H1 (cell line): ENCODE results near the gene CDPF1. TPM values are rescaled to one million over a fixed set of nuclear protein-coding genes. Genes with fewer than 3 reads are reported as not detected.

Source experiments
- CTCF ChIA-PET: fragments of 300-600 bp; sonication (Branson Sonifier 250); formaldehyde crosslinking; loops from one replicate; lab custom pipeline; 2021; ENCODE audit not compliant: partially characterized antibody; lab: Charles Lee
- POLR2A ChIA-PET: fragments of 300-600 bp; sonication (Branson Sonifier 250); formaldehyde crosslinking; loops from one replicate; lab custom pipeline; 2021; ENCODE audit warnings: inconsistent platforms; ENCODE audit not compliant: partially characterized antibody; lab: Charles Lee
- DNase-seq, 2 experiments: peaks; one replicate each; pipeline versions ENCODE4 v3.0.0 to v3.0.0-alpha.2; 2010 to 2022; ENCODE audit warnings: low spot score in 2 of 2, low read depth in 1 of 2, mixed read lengths in 1 of 2
- FAIRE-seq: peaks from 2 replicates; lab custom pipeline; 2011; peaks lifted over from hg19 to GRCh38; lab: Jason Lieb, UNC
- H2AFZ ChIP-seq: 2 replicates; pipeline ENCODE4 v1.8.1; 2012; ENCODE audit warnings: low read length, inconsistent platforms
- H2AK5ac ChIP-seq: 2 replicates; pipeline ENCODE4 v1.6.1; 2013; ENCODE audit warnings: low read depth, low read length
- H2BK120ac ChIP-seq: replicated peaks from 2 replicates; pipeline ENCODE3; 2013; ENCODE audit warnings: low read depth, low read length, inconsistent platforms
- H2BK12ac ChIP-seq: 2 replicates; pipeline ENCODE4 v1.6.1; 2013; ENCODE audit warnings: low read depth, low read length
- H2BK15ac ChIP-seq: 2 replicates; pipeline ENCODE4 v1.6.1; 2013; ENCODE audit warnings: low read length
- H2BK20ac ChIP-seq: 2 replicates; pipeline ENCODE4 v1.6.1; 2013; ENCODE audit warnings: low read length
- H2BK5ac ChIP-seq: 2 replicates; pipeline ENCODE4 v1.6.1; 2013; ENCODE audit warnings: low read depth, low read length
- H3K14ac ChIP-seq: 2 replicates; pipeline ENCODE4 v1.6.1; 2013; ENCODE audit warnings: inconsistent platforms; ENCODE audit not compliant: insufficient read length
- H3K18ac ChIP-seq: 2 replicates; pipeline ENCODE4 v1.6.1; 2013; ENCODE audit warnings: low read length; ENCODE audit errors: extremely low read depth
- H3K23ac ChIP-seq: 2 replicates; pipeline ENCODE4 v1.6.1; 2013; ENCODE audit warnings: inconsistent platforms; ENCODE audit not compliant: insufficient read length
- H3K23me2 ChIP-seq: 2 replicates; pipeline ENCODE4 v1.6.1; 2013; ENCODE audit warnings: low read depth, low read length
- H3K27ac ChIP-seq: 2 replicates; pipeline ENCODE4 v1.6.1; 2011; ENCODE audit warnings: low read depth, low read length, inconsistent platforms
- H3K27me3 ChIP-seq, 4 experiments: replicated peaks in 1 of 4; 1 replicate in 1 of 4; 2 replicates in 3 of 4; pipeline versions ENCODE4 v1.6.1 to v1.8.1; 2011 to 2013; ENCODE audit warnings: low read length in 3 of 4, mild to moderate bottlenecking in 3 of 4, inconsistent platforms in 2 of 4, mixed read lengths in 2 of 4, moderate library complexity in 1 of 4; ENCODE audit not compliant: control insufficient read depth in 3 of 4, insufficient read depth in 3 of 4; ENCODE audit errors: extremely low read depth in 1 of 4
- H3K36me3 ChIP-seq, 4 experiments: 2 replicates each; pipeline versions ENCODE4 v1.6.1 to v1.8.1; 2011 to 2013; ENCODE audit warnings: mild to moderate bottlenecking in 4 of 4, low read length in 3 of 4, moderate library complexity in 2 of 4, control low read depth in 1 of 4, inconsistent platforms in 1 of 4; ENCODE audit not compliant: insufficient read depth in 4 of 4, control insufficient read depth in 2 of 4
- H3K4ac ChIP-seq: replicated peaks from 2 replicates; pipeline ENCODE3; 2013; ENCODE audit warnings: low read length, low read depth, mixed read lengths, inconsistent platforms; ENCODE audit not compliant: insufficient read length
- H3K4me1 ChIP-seq, 4 experiments: replicated peaks in 1 of 4; 1 replicate in 1 of 4; 2 replicates in 3 of 4; pipeline versions ENCODE4 v1.6.1 to v1.8.1; 2011 to 2013; ENCODE audit warnings: low read length in 3 of 4, inconsistent platforms in 2 of 4, mixed read lengths in 1 of 4; ENCODE audit not compliant: insufficient read depth in 4 of 4, control insufficient read depth in 3 of 4
- H3K4me2 ChIP-seq, 2 experiments: 2 replicates each; pipeline versions ENCODE4 v1.6.1 to v1.8.1; 2011 to 2013; ENCODE audit warnings: low read depth in 2 of 2, low read length in 2 of 2, control low read depth in 1 of 2, inconsistent platforms in 1 of 2, mild to moderate bottlenecking in 1 of 2; ENCODE audit not compliant: insufficient read depth in 1 of 2
- H3K4me3 ChIP-seq, 4 experiments: fragments of 200-600, 300-600 bp in 1 of 4; sonication (generic), shearing (Covaris generic), sonication (Bioruptor Twin) in 1 of 4; 2 replicates each; pipeline versions ENCODE4 v1.5.1 to v1.8.1; 2011 to 2016; ENCODE audit warnings: low read length in 4 of 4, low read depth in 3 of 4, control low read depth in 2 of 4, inconsistent platforms in 2 of 4, mild to moderate bottlenecking in 2 of 4, mixed read lengths in 1 of 4, moderate library complexity in 1 of 4; ENCODE audit not compliant: insufficient read depth in 2 of 4; ENCODE audit errors: extremely low read depth in 1 of 4
- H3K56ac ChIP-seq: replicated peaks from 2 replicates; pipeline ENCODE3; 2013; ENCODE audit warnings: low read depth, mild to moderate bottlenecking, mixed read lengths, low read length, inconsistent platforms; ENCODE audit not compliant: insufficient read length
- H3K79me1 ChIP-seq: 2 replicates; pipeline ENCODE4 v1.6.1; 2013; ENCODE audit warnings: low read depth, low read length, control low read depth
- H3K79me2 ChIP-seq, 2 experiments: 2 replicates each; pipeline versions ENCODE4 v1.6.1 to v1.8.1; 2012 to 2013; ENCODE audit warnings: low read length in 2 of 2, mild to moderate bottlenecking in 2 of 2, inconsistent platforms in 1 of 2; ENCODE audit not compliant: insufficient read depth in 2 of 2, control insufficient read depth in 1 of 2
- H3K9ac ChIP-seq, 4 experiments: replicated peaks in 1 of 4; 1 replicate in 1 of 4; 2 replicates in 3 of 4; pipeline versions ENCODE4 v1.6.1 to v1.8.1; 2011 to 2013; ENCODE audit warnings: low read depth in 3 of 4, low read length in 3 of 4, control low read depth in 2 of 4, mild to moderate bottlenecking in 2 of 4, moderate library complexity in 2 of 4, inconsistent platforms in 1 of 4; ENCODE audit errors: extremely low read depth in 1 of 4
- H3K9me3 ChIP-seq, 2 experiments: 2 replicates each; pipeline versions ENCODE4 v1.6.1 to v1.8.1; 2012 to 2013; ENCODE audit warnings: mild to moderate bottlenecking in 2 of 2, moderate library complexity in 2 of 2, control low read depth in 1 of 2, inconsistent platforms in 1 of 2, low read depth in 1 of 2, low read length in 1 of 2, mixed read lengths in 1 of 2; ENCODE audit not compliant: insufficient read depth in 2 of 2
- H4K20me1 ChIP-seq, 2 experiments: replicated peaks in 1 of 2; 2 replicates each; pipeline versions ENCODE3 to v1.8.1; 2011 to 2013; ENCODE audit warnings: inconsistent platforms in 2 of 2, low read length in 2 of 2, mild to moderate bottlenecking in 1 of 2; ENCODE audit not compliant: insufficient read depth in 2 of 2, control insufficient read depth in 1 of 2
- H4K5ac ChIP-seq: 2 replicates; pipeline ENCODE4 v1.6.1; 2013; ENCODE audit warnings: low read length, low read depth, mixed read lengths, inconsistent platforms; ENCODE audit not compliant: insufficient read length
- H4K8ac ChIP-seq: 2 replicates; pipeline ENCODE4 v1.8.0; 2013; ENCODE audit warnings: mild to moderate bottlenecking, moderate library complexity, low read length, inconsistent platforms; ENCODE audit not compliant: insufficient read depth; ENCODE audit errors: extremely low read depth
- H4K91ac ChIP-seq: replicated peaks from 2 replicates; pipeline ENCODE3; 2013; ENCODE audit warnings: low read length, mixed read lengths, inconsistent platforms; ENCODE audit not compliant: insufficient read length
- SP2 ChIP-seq: IDR thresholded peaks from 2 replicates; pipeline ENCODE4 v1.6.1; 2012; ENCODE audit warnings: mild to moderate bottlenecking, low read length, inconsistent platforms
- TAF1 ChIP-seq: IDR thresholded peaks from 2 replicates; pipeline ENCODE4 v1.6.1; 2011; ENCODE audit warnings: mild to moderate bottlenecking, low read depth, low read length
- WGBS, 2 experiments: shearing (Covaris generic) in 1 of 2; methylation state at CpG; one replicate each; pipeline versions ENCODE4 v1.1.6 to v1.1.7; 2013 to 2015; ENCODE audit warnings: low lambda C conversion rate in 2 of 2, mixed read lengths in 2 of 2, inconsistent platforms in 1 of 2, low coverage in 1 of 2, missing lambda C conversion rate in 1 of 2; ENCODE audit not compliant: insufficient replicate concordance in 2 of 2, insufficient coverage in 1 of 2, insufficient read length in 1 of 2; ENCODE audit errors: extremely low coverage in 1 of 2, missing lambda C conversion rate in 1 of 2; 5-methylcytosine and 5-hydroxymethylcytosine counted together
- polyA plus RNA-seq, 7 experiments: library from polyadenylated mRNA; depleted of rRNA in 3 of 7; stranded (reverse) in 5 of 7; unstranded in 2 of 7; fragments of >200 nt in 5 of 7; fragments of 200-250 nt in 2 of 7; gene quantifications; 1 replicate in 5 of 7; 2 replicates in 1 of 7; 4 replicates in 1 of 7; pipeline versions ENCODE4 v1.2.1 to v1.2.3, GENCODE V29; 2011 to 2013; ENCODE audit warnings: missing spikeins in 2 of 7, mixed read lengths in 2 of 7
- total RNA-seq: library from RNA; stranded (reverse); fragmentation: NEBNext Ultra II Directional; extraction: Animal tissue kit (Norgen Biotek cat#: 25700); gene quantifications from 2 replicates; pipeline ENCODE4 v1.2.1, GENCODE V29; 2021

The CDPF1 gene
- total and polyA plus RNA-seq, 2 of the 8 experiments (the other 6 are each of a cell fraction or from before 2014, with no cell fraction given), result 9.7 to 13.7 TPM

- H4K91ac ChIP-seq, result no peak overlapping the region
- DNase-seq, result no peak
- H3K27me3 ChIP-seq, result no peaks in the 10 kb centered on the region
- no peak overlapping the region for H2BK20ac ChIP-seq
- no peak overlapping the region for H3K23ac ChIP-seq
- H3K9ac ChIP-seq, result no peak overlapping the region
- H3K14ac ChIP-seq, result no peak overlapping the region
- H3K79me2 ChIP-seq, result no peaks in the 10 kb centered on the region
- no peaks in the 10 kb centered on the region for H4K20me1 ChIP-seq
- no peak overlapping the region for H2AFZ ChIP-seq
- H3K23me2 ChIP-seq, result no peaks in the 10 kb centered on the region
- H3K4me1 ChIP-seq, result peaks cover 0 to 6% (median 3%) of the 10 kb centered on the region in 4 experiments; a peak in 3 of 7 replicates
- no peak overlapping the region for H4K8ac ChIP-seq
- H3K27ac ChIP-seq, result no peak overlapping the region; the same call in 1 of the 2 replicates
- no peak overlapping the region for H3K4me3 ChIP-seq
- no peak overlapping the region for H2BK120ac ChIP-seq
- no peak overlapping the region for H2BK12ac ChIP-seq
- H3K56ac ChIP-seq, result no peak overlapping the region
- no peak overlapping the region for H3K18ac ChIP-seq
- POLR2A ChIA-PET, result no interaction called here
- H3K4me2 ChIP-seq, result no peak overlapping the region
- peaks cover 0 to 3% (median 0%) of the 10 kb centered on the region in 4 experiments; a peak in 1 of 8 replicates for H3K36me3 ChIP-seq
- CTCF ChIA-PET, result interaction anchor here (0.7 kb wide), 1 partner anchor 449 kb away, joined by 3 read pairs; no protein-coding TSS in a partner anchor
- WGBS, 2 experiments, result 91% methylated on average over 7 of the region's 7 CpGs; no CpG with 5 or more reads in 1 of the 2 experiments
- no peak overlapping the region for H2BK5ac ChIP-seq
- TF ChIP-seq SP2 (no peak), TAF1 (no peak)
- H2BK15ac ChIP-seq, result no peak overlapping the region
- no peak overlapping the region for H3K4ac ChIP-seq
- no peak overlapping the region for H4K5ac ChIP-seq
- no peak for FAIRE-seq
- no peak overlapping the region for H2AK5ac ChIP-seq
- no peaks in the 10 kb centered on the region for H3K9me3 ChIP-seq
- no peaks in the 10 kb centered on the region for H3K79me1 ChIP-seq
These were observed 46.5 kb downstream of the CDPF1 start for GRCh38 chr22:46203601-46203980.
